Inflammatory macrophage treated with lipopolysaccharide for 4 hours (primary cell): ENCODE measurements around the gene FAM43B.

ENCODE experiments used
- DNase-seq: peaks from one replicate; pipeline ENCODE4 v3.0.0-alpha.2; 2020

The FAM43B gene

GRCh38 chr1:20552728-20553445 lies 514 bp downstream of the FAM43B start:
- no peak for DNase-seq

GRCh38 chr1:20555025-20555757 lies 2.8 kb downstream of the FAM43B start:
- no peak for DNase-seq

GRCh38 chr1:20555758-20556120 lies 3.4 kb downstream of the FAM43B start:
- no peak for DNase-seq

DNA sequence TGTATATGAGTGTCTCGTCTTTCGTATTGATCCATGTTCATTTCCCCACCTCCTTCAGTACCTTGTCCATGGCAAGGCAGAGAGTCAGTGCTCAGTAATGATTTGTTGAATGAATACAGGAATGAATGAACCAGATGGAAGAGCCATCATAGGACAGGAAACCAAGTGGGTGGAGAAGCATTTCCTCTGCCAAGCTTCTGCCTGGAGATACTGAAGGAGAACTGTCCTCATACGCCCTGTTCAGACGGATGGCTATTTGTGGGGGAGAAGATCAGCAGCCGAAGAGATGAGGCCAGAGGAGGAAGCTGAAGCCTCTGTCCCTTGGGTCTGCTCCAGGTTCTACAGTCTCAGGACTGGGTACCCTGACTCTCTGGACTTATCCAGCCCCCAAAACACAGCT lies 5.8 kb downstream of the FAM43B start:
- peak; percentile 8 for DNase-seq

GRCh38 chr1:20560966-20561365 lies 8.6 kb downstream of the FAM43B start:
- DNase-seq: no peak

- DNase-seq: no peak
Observed at GRCh38 chr1:20565234-20565633, 12.9 kb downstream of the FAM43B start.

GRCh38 chr1:20569523-20570098 lies 17.2 kb downstream of the FAM43B start:
- no peak for DNase-seq

GRCh38 chr1:20571427-20571826 lies 19.1 kb downstream of the FAM43B start:
- no peak for DNase-seq

DNA sequence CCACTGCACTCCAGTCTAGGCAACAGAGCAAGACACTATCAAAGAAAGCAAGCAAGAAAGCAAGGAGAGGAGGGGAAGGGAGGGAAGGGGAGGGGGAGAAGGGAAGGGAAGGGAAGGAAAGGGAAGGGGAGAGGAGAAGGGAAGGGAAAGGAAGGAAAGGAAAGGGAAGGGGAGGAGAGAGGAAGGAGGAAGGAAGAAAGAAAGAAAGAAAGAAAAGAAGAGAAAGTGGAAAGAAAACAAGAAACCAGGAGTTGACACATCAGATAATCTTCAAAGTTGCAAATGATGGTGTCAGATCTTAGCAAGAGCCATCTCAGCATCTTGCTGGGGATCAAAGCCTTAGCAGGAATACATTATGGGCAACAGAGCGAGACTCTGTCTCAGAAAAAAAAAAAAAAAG lies 21.6 kb downstream of the FAM43B start:
- no peak for DNase-seq

DNA sequence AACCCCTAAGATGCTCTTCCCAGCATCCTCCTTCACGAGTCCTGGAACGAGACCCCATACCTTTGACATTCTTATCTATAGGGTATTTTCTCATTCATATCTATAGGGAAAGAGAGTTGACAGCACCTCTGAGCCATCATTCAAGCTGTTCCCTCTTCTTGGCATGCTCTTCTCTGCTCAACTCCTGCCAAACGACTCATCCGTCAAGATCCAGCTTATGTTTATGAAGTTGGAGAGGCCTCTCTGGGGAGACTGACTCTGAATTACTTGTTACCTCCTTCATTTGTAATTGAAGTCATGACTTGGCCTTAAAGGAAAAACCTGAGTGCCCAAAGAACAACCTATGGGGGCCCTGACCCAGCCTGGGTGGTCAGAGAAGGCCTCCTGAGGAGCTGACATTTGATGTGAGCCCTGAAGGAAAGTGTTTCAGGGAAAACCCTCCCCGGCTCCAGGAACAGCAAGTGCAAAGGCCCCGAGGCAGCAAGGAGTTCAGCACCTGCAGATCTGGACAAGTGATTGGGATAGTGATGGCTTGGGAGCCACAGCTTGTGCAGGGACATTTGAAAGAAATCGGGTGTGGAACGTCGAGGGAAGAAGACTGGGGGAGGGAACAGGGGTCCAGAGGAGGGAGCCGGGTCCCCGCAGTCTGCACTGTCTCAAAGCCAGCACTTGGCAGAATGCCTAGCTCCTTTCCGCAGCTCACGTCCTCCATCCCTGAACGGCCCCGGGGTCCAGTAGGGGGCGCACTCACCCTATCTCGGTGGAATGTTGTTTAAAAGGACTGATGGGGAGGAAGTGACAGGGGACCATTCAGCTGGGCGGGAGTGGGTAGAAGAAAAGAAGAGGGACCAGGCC lies 22.5 kb downstream of the FAM43B start:
- DNase-seq: peak; percentile 87

DNA sequence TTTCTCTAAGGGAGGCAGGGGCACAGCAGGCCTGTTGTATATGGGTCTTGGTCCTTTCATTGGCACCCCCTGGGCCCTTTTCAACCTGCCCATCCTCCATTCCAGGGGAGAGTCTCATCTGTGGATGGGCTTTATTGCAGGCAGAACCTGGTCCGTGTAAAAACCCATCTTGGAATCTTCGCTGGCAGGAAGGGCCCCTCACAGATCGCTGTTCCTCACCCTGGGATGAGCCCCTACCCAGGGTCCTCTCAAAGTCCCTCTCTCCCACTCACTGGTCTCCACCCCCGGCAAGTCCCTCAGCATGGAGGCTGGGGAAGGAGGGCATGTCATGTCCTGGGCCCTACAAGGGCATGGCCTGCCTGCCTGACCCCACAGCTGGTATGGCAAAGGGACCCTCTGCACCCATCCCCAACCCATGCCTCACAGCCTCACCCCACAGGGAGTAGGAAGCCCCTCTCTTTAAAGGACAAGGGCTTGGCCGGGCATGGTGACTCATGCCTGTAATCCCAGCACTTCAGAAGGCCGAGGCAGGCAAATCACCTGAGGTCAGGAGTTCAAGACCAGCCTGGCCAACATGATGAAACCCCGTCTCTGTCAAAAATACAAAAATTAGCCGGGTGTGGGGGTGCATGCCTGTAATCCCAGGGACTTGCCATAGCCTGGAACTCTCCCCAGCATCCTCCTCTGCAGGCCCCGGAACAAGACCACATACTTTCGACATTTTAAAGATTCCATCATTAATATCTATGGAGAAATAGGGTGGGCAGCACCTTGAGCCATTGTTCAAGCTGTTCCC lies 23.4 kb downstream of the FAM43B start:
- no peak for DNase-seq

- no peak for DNase-seq
Observed at GRCh38 chr1:20578062-20578461, 25.7 kb downstream of the FAM43B start.

- DNase-seq: no peak
Observed at GRCh38 chr1:20578721-20579395, 26.5 kb downstream of the FAM43B start.

DNA sequence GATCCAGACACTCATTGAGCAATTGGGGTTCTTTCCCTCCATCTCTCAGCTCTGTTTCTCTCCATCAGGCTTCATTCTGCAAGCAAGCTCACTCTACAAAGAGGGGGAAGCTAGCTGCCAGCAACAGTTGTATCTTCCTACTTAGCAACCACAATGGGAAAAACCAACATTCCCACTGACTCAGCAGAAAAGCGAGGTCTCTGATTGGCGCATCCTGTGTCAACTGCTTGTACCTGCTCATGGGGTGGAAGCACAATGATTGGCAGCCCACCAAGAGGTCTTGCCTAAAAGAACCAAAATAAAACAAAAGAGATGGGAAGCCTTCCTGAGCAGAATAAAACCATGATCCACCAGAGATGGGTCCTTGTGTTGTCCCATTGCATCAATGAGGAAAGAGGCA lies 32.5 kb downstream of the FAM43B start:
- peak; percentile 55 for DNase-seq

GRCh38 chr1:20586953-20587660 lies 34.7 kb downstream of the FAM43B start:
- peak; percentile 55 for DNase-seq

GRCh38 chr1:20587661-20588053 lies 35.3 kb downstream of the FAM43B start:
- DNase-seq: peak; percentile 94

DNA sequence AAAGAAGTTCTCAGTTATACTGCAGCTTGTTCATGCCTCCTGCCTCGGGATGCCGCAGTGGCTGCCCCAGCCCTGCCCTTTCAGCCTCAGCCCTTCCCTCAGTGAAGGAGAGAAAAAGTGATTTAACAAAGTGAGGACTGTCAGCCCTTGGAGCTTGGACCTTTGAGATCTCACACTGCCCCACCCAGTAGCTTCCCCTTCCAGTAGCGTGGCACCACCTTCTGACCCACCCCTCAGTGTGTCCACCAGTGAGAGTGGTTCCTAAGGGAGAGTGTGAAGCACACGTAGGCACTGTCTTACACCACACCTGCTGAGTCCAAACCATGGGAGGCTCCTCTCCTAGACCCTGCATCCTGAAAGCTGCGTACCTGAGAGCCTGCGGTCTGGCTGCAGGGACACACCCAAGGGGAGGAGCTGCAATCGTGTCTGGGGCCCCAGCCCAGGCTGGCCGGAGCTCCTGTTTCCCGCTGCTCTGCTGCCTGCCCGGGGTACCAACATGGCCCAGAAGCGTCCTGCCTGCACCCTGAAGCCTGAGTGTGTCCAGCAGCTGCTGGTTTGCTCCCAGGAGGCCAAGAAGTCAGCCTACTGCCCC lies 36.4 kb downstream of the FAM43B start, which contains the start of gene CDA:
Gene CDA (plus strand): TSS at position 464 of the 592 bp plus-strand sequence. CDS start 33 bp downstream, at position 497.
- DNase-seq: peak; percentile 79

DNA sequence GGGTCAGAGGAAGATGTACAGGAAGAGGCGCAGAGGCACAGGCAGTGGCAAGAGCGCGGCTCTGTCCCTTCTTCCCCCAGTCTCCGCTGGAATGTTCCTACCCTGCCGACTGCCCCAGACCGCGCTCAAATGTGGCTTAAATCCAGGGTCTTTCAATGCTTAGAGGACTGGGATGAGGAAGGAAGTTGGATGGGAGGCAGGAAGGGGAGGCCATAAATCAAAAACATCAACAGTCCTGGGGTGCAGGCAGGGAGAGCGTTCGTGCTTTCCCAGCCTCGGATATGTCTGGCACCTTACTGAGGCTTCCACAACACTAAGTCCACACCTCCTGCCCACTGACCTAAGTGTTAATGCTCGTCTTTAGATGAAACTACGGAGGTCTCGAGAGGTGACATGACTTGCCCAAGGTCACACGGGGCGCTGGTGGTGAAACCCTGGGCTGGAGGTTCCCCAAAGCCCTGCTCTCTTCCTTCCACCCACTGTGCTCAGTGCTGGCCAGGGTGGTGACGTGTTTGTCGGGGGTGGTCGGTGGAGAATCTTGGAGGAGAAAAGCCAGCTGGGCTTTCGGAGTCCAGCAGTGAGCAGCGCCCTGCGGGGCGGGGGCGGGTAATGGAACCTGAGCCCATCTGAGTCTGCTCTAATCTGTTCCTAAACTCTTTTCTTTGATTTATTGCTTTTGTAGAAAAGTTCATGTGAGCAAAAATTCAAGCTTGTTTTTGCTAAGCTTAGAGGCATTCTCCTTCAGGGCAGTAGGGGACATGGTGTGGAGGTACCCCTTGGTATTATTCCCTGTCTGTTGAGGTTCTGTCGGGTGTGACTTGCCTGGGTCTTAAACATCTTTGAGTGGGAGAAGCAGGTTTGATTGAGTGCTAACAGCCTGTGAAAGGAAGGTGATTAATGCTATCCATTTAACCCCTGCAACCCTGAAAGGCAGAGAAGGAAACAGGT lies 37.2 kb downstream of the FAM43B start:
- peak; percentile 91 for DNase-seq

DNA sequence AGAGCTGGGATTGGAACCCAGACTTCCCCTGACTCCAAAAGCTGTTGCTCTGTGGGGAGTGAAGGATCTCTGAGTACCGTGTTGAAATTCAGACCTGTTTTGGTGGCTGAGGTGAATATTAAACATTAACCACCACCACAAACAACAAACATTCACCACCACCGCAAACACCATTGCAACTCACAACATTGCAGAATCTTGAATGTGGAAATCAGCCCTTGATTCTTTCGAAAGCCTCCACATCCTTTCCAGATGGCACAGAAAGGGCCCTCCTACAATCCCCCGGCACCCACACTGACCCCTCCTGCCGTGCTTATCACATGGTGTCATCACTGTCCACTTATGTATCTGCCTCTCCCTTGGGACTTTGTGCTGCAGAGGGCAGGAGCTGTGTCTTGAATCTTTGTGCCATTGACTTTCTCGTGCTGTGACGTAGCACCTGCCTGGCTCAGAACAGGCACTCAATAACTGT lies 38.0 kb downstream of the FAM43B start:
- peak; percentile 93 for DNase-seq
